NT2/D1 (cell line): ENCODE results near the gene WFDC2.

ENCODE experiments used
- DNase-seq: peaks from one replicate; pipeline ENCODE4 v3.0.0-alpha.2; 2011; ENCODE audit warnings: low read depth, low spot score
- H3K27me3 ChIP-seq: 2 replicates; pipeline ENCODE4 v1.6.0; 2011; ENCODE audit warnings: mild to moderate bottlenecking; ENCODE audit not compliant: insufficient read length, insufficient read depth
- H3K36me3 ChIP-seq: 2 replicates; pipeline ENCODE4 v1.6.1; 2011; ENCODE audit warnings: mild to moderate bottlenecking, low read length, mixed read lengths; ENCODE audit not compliant: insufficient read depth, insufficient read length
- H3K4me1 ChIP-seq: 2 replicates; pipeline ENCODE4 v1.5.1; 2011; ENCODE audit not compliant: insufficient read depth, insufficient read length
- H3K4me3 ChIP-seq: 2 replicates; pipeline ENCODE4 v1.5.1; 2011; ENCODE audit warnings: low read depth; ENCODE audit not compliant: insufficient read length
- H3K9ac ChIP-seq: 2 replicates; pipeline ENCODE4 v1.6.0; 2011; ENCODE audit warnings: low read depth; ENCODE audit not compliant: insufficient read length
- H3K9me3 ChIP-seq: 2 replicates; pipeline ENCODE4 v1.5.1; 2011; ENCODE audit warnings: mild to moderate bottlenecking, low read length; ENCODE audit not compliant: insufficient read depth
- SUZ12 ChIP-seq: IDR thresholded peaks from 2 replicates; pipeline ENCODE4 v1.6.1; 2011; ENCODE audit not compliant: insufficient read length, insufficient read depth; ENCODE audit errors: extremely low read depth
- YY1 ChIP-seq: IDR thresholded peaks from 2 replicates; pipeline ENCODE4 v1.6.1; 2011; ENCODE audit not compliant: insufficient read length, insufficient read depth
- ZNF274 ChIP-seq: IDR thresholded peaks from 2 replicates; pipeline ENCODE4 v1.6.1; 2011; ENCODE audit warnings: mild to moderate bottlenecking, low read depth, low read length

The WFDC2 gene

DNA sequence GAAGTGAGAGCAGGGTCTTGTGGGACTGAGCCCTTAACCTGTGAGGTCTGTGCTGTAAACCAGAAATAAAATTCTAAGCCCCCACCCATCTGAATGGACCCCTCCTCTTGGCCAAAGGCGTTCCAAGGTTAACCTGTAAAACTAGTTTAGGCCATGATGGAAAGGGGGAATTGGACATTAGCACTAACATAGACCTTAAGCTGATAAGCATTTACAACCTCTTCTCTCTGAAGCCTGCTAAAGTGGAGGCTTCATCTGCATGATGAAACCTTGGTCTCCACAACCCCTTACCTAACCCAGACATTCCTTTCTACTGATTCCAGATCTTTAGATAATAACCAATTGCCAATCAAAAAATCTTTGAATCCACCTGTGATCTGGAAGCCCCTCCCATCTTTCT, 27.8 kb upstream of the WFDC2 start:
- H3K36me3 ChIP-seq = no peaks in the 10 kb centered on the region
- H3K4me1 ChIP-seq = no peaks in the 10 kb centered on the region
- H3K9me3 ChIP-seq = no peaks in the 10 kb centered on the region
- H3K27me3 ChIP-seq = no peaks in the 10 kb centered on the region
- H3K9ac ChIP-seq = no peak overlapping the region
- TF ChIP-seq SUZ12 = no peak
- no peak for TF ChIP-seq YY1
- no peak for TF ChIP-seq ZNF274
- H3K4me3 ChIP-seq = no peak overlapping the region
- DNase-seq = no peak

- Histone ChIP-seq H3K4me3 (no peak overlapping the region), H3K36me3 (no peaks in the 10 kb centered on the region), H3K9me3 (no peaks in the 10 kb centered on the region), H3K9ac (no peak overlapping the region), H3K4me1 (peaks cover 5% of the 10 kb centered on the region), H3K27me3 (no peaks in the 10 kb centered on the region)
- DNase-seq = no peak
- TF ChIP-seq ZNF274 (no peak), YY1 (no peak), SUZ12 (no peak)
Measured at GRCh38 chr20:45444050-45444449, 25.5 kb upstream of the WFDC2 start.

DNA sequence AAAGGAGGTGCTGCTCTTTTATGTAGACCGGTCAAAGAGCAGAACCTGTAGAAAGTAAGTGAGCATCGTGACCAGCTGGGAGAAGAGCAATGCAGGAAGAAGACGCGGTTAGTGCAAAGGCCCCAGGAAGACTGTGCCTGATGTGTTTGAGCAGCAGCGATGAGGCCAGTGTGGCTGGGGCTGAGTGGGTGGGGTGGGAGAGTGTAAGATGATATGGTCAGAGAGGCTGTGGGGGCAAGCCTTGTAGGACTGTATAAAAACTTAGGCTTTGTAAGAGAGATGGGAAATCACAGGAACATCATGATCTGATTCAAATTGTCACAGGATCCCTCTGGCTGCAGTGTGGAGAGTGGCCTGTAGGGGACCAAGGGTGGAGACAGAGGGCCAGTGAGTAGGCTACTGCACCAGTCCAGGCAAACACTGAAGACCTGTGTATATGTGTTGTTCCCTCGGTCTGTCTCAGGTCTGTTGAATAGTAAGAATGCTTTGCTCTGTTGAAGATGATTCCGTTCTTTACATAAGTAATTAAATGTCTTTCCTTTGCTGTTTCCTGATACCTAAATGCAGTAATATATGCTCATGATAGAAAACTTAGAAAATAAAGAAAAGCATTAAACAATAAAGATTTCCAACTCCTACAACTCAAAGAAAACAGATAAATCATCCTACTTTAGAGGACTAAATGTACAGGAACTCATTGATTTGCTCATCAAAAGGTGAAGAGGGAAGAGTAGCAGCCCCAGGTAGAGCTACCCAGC, 23.6 kb upstream of the WFDC2 start:
- no peak overlapping the region for H3K4me3 ChIP-seq
- DNase-seq = no peak
- H3K36me3 ChIP-seq = no peaks in the 10 kb centered on the region
- peaks cover 5% of the 10 kb centered on the region for H3K4me1 ChIP-seq
- no peaks in the 10 kb centered on the region for H3K9me3 ChIP-seq
- TF ChIP-seq YY1 = no peak
- no peak for TF ChIP-seq ZNF274
- TF ChIP-seq SUZ12 = no peak
- H3K9ac ChIP-seq = no peak overlapping the region
- H3K27me3 ChIP-seq = no peaks in the 10 kb centered on the region

DNA sequence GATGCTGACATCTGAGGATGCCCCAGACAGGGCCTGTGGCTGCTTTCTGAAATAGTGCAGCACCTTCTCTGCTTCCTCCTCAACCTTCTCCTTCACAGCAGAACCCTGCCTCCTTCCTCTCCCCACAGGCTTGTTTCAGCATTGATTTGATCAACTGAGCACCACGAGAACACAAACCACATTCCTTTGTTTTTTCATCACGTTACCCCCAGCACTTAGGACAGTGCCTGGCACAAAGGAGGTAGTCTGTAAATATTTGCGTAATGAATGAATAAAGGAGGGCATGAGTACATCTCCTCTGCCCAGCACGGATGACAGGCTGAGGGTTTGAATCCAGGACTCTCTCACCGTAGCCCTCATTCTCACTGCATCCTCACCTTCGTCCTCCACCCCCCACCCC, 21.3 kb upstream of the WFDC2 start:
- Histone ChIP-seq H3K36me3 (no peaks in the 10 kb centered on the region), H3K9ac (no peak overlapping the region), H3K4me1 (peaks cover 5% of the 10 kb centered on the region), H3K9me3 (no peaks in the 10 kb centered on the region), H3K4me3 (no peak overlapping the region), H3K27me3 (no peaks in the 10 kb centered on the region)
- DNase-seq = no peak
- TF ChIP-seq SUZ12 (no peak), YY1 (no peak), ZNF274 (no peak)

- TF ChIP-seq YY1 = no peak
- no peak for TF ChIP-seq ZNF274
- no peak for TF ChIP-seq SUZ12
- Histone ChIP-seq H3K4me1 (peaks cover 5% of the 10 kb centered on the region), H3K9me3 (no peaks in the 10 kb centered on the region), H3K9ac (no peak overlapping the region), H3K27me3 (no peaks in the 10 kb centered on the region), H3K36me3 (no peaks in the 10 kb centered on the region), H3K4me3 (no peak overlapping the region)
- no peak for DNase-seq
Measured at GRCh38 chr20:45449528-45449927, 20.0 kb upstream of the WFDC2 start.

- peaks cover 5% of the 10 kb centered on the region for H3K4me1 ChIP-seq
- H3K9me3 ChIP-seq = no peaks in the 10 kb centered on the region
- H3K4me3 ChIP-seq = no peak overlapping the region
- no peaks in the 10 kb centered on the region for H3K27me3 ChIP-seq
- TF ChIP-seq ZNF274 (no peak), YY1 (no peak), SUZ12 (no peak)
- H3K36me3 ChIP-seq = no peaks in the 10 kb centered on the region
- H3K9ac ChIP-seq = no peak overlapping the region
- no peak for DNase-seq
Measured at GRCh38 chr20:45450097-45450818, 19.3 kb upstream of the WFDC2 start.

- H3K27me3 ChIP-seq = no peaks in the 10 kb centered on the region
- H3K4me3 ChIP-seq = no peak overlapping the region
- no peaks in the 10 kb centered on the region for H3K36me3 ChIP-seq
- TF ChIP-seq ZNF274 (no peak), YY1 (no peak), SUZ12 (no peak)
- H3K9me3 ChIP-seq = no peaks in the 10 kb centered on the region
- no peak overlapping the region for H3K9ac ChIP-seq
- DNase-seq = no peak
- peaks cover 5% of the 10 kb centered on the region for H3K4me1 ChIP-seq
Measured at GRCh38 chr20:45452238-45452637, 17.3 kb upstream of the WFDC2 start.
